ENCODE data around the gene MECP2. TPM values are rescaled to one million over a fixed set of nuclear protein-coding genes. Genes with fewer than 3 reads are reported as not detected.

Gene MECP2
- total and polyA plus RNA-seq, 10 of the 15 experiments (the other 5 are each of a cell fraction or from before 2014, with no cell fraction given): 1.3 to 32.7 (median 13.7) TPM

- TF ChIP-seq ZBTB40 (IDR thresholded peaks at IDR 0.05; ENCODE audit: borderline replicate concordance): no peak
These were observed 57.9 kb downstream of the MECP2 start (continued) for GRCh38 chrX:154039577-154039976.

GRCh38 chrX:154038656-154039055 lies 58.9 kb downstream of the MECP2 start:
- WGBS (ENCODE audit: insufficient coverage, insufficient replicate concordance, low lambda C conversion rate, missing lambda C conversion rate): 35% methylated on average over 5 of the region's 5 CpGs
- no peaks in the 10 kb centered on the region for H3K9me3 ChIP-seq (replicated peaks; ENCODE audit: control insufficient read depth, insufficient read depth, low read length)
- DNase-seq (ENCODE audit: low read depth, low spot score): no peak
- CTCF ChIA-PET: interaction anchor here (1.4 kb wide), 1 partner anchor 25 kb away, joined by 3 read pairs; no protein-coding TSS in a partner anchor
- POLR2A ChIA-PET: no interaction called here
- in situ Hi-C loops (cut with MboI): no loop called here
- H2AFZ ChIP-seq (ENCODE audit: control insufficient read depth, low read depth, low read length): no peak overlapping the region
- no peaks in the 10 kb centered on the region for H3K79me2 ChIP-seq (ENCODE audit: control insufficient read depth, insufficient read depth, low read length)
- no TSS peak for BruUV-seq (replicated peaks)
- intact Hi-C loops (cut with micrococcal nuclease; ENCODE audit: unreplicated experiment): no loop called here
- SMC1A ChIA-PET (ENCODE audit: uncharacterized antibody, unreplicated experiment): interaction anchor here (1.9 kb wide), 1 partner anchor 18 kb away, joined by 4 read pairs; no protein-coding TSS in a partner anchor
- H3K4me1 ChIP-seq (ENCODE audit: control insufficient read depth, insufficient read depth, low read length): no peaks in the 10 kb centered on the region
- RAD21 ChIA-PET (ENCODE audit: unreplicated experiment): no interaction called here
- H3K4me3 ChIP-seq: no peak overlapping the region
- H3K27ac ChIP-seq (ENCODE audit: control insufficient read depth, insufficient read depth): no peak overlapping the region
- no peak overlapping the region for H3K4me2 ChIP-seq (ENCODE audit: control insufficient read depth, insufficient read depth)
- no peaks in the 10 kb centered on the region for H4K20me1 ChIP-seq (ENCODE audit: control insufficient read depth, insufficient read depth)
- no peaks in the 10 kb centered on the region for H3K27me3 ChIP-seq (replicated peaks in 1 of 2; ENCODE audit: control insufficient read depth in 2 of 2, insufficient read depth in 2 of 2, low read length in 1 of 2)
- no peak overlapping the region for H3K9ac ChIP-seq (ENCODE audit: control insufficient read depth, insufficient read depth, low read length)
- no peak for FAIRE-seq
- no peak for ATAC-seq
- H3K36me3 ChIP-seq (ENCODE audit: control insufficient read depth in 2 of 2, insufficient read depth in 2 of 2, low read length in 1 of 2): no peaks in the 10 kb centered on the region; a peak in 3 of 4 replicates
- TF ChIP-seq MXI1 (IDR thresholded peaks at IDR 0.05; ENCODE audit: low read depth, low read length): no peak
- TF ChIP-seq E2F8 (IDR thresholded peaks at IDR 0.05; ENCODE audit: low read depth, partially characterized antibody): no peak
- TF ChIP-seq TARDBP (IDR thresholded peaks at IDR 0.05; ENCODE audit: borderline replicate concordance): no peak
- no peak for TF ChIP-seq ETV6 (conservative IDR thresholded peaks at IDR 0.05 in 1 of 2, IDR thresholded peaks at IDR 0.05 in 1 of 2; ENCODE audit: borderline replicate concordance in 1 of 2, low read depth in 1 of 2)
- no peak for TF ChIP-seq JUNB (IDR thresholded peaks at IDR 0.05)
- no peak for TF ChIP-seq EZH2 (IDR thresholded peaks at IDR 0.05; ENCODE audit: borderline replicate concordance, control insufficient read depth, low read depth, low read length)
- no peak for TF ChIP-seq IRF5 (IDR thresholded peaks at IDR 0.05; ENCODE audit: borderline replicate concordance)
- no peak for TF ChIP-seq SMAD5 (IDR thresholded peaks at IDR 0.05; ENCODE audit: low read depth)
- TF ChIP-seq ZZZ3 (IDR thresholded peaks at IDR 0.05; ENCODE audit: control insufficient read depth, insufficient read length, low read depth): no peak
- TF ChIP-seq SUZ12 (IDR thresholded peaks at IDR 0.05; ENCODE audit: unreplicated experiment): no peak
- TF ChIP-seq SIN3A (IDR thresholded peaks at IDR 0.05; ENCODE audit: low read depth, low read length): no peak

Measured in GM12878 (cell line).